GM12878 (cell line): ENCODE results near the gene MCCD1. TPM values are rescaled to one million over a fixed set of nuclear protein-coding genes. Genes with fewer than 3 reads are reported as not detected.

Source experiments
- ASH2L ChIP-seq: fragments of 300-600, 200-600 bp; sonication (generic); IDR thresholded peaks from 2 replicates; pipeline ENCODE4 v1.6.1; 2017; ENCODE audit warnings: low read depth, mild to moderate bottlenecking, borderline replicate concordance
- DPF2 ChIP-seq: fragments of 450-650 bp; IDR thresholded peaks from 2 replicates; pipeline ENCODE4 v1.6.1; 2017; ENCODE audit warnings: mild to moderate bottlenecking
- FOS ChIP-seq: IDR thresholded peaks from 3 replicates; pipeline ENCODE4 v1.6.1; 2011; ENCODE audit warnings: borderline replicate concordance; ENCODE audit not compliant: insufficient read length; ENCODE audit errors: extremely low read depth
- IRF5 ChIP-seq: fragments of 450-650 bp; IDR thresholded peaks from 2 replicates; pipeline ENCODE4 v1.6.1; 2017; ENCODE audit warnings: borderline replicate concordance
- JUNB ChIP-seq: IDR thresholded peaks from 2 replicates; pipeline ENCODE4 v1.6.1; 2016; ENCODE audit warnings: antibody characterized with exemption, mild to moderate bottlenecking
- KDM1A ChIP-seq: fragments of 200-600 bp; sonication (generic); IDR thresholded peaks from 2 replicates; pipeline ENCODE4 v1.6.1; 2016; ENCODE audit warnings: borderline replicate concordance
- LARP7 ChIP-seq: fragments of 450-650 bp; IDR thresholded peaks from 2 replicates; pipeline ENCODE4 v1.6.1; 2017; ENCODE audit warnings: mild to moderate bottlenecking
- MTA2 ChIP-seq: fragments of 450-650 bp; IDR thresholded peaks from 2 replicates; pipeline ENCODE4 v1.6.1; 2016; ENCODE audit warnings: low read depth, mild to moderate bottlenecking, moderate library complexity
- NRF1 ChIP-seq: conservative IDR thresholded peaks from 2 replicates; pipeline ENCODE4 v1.6.1; 2011; ENCODE audit warnings: mild to moderate bottlenecking, low read depth, low read length, improper control_type of control experiment
- PAX5 ChIP-seq: IDR thresholded peaks from 2 replicates; pipeline ENCODE4 v1.6.1; 2011; ENCODE audit warnings: low read depth, low read length, borderline replicate concordance
- PAX8 ChIP-seq: fragments of 450-650 bp; IDR thresholded peaks from 2 replicates; pipeline ENCODE4 v1.6.1; 2017; ENCODE audit warnings: mild to moderate bottlenecking, moderate library complexity
- POLR2AphosphoS2 ChIP-seq: IDR thresholded peaks from 2 replicates; pipeline ENCODE4 v1.6.1; 2011; ENCODE audit warnings: low read depth, mild to moderate bottlenecking, low read length, improper control_type of control experiment, moderate library complexity
- RAD21 ChIP-seq: IDR thresholded peaks from 2 replicates; pipeline ENCODE4 v1.6.1; 2011; ENCODE audit warnings: mild to moderate bottlenecking, low read depth, low read length, moderate library complexity; ENCODE audit not compliant: insufficient read depth
- RBBP5 ChIP-seq: fragments of 200-600 bp; sonication (generic); conservative IDR thresholded peaks from 2 replicates; pipeline ENCODE4 v1.6.1; 2016
- SMAD1 ChIP-seq: fragments of 450-650 bp; IDR thresholded peaks from 2 replicates; pipeline ENCODE4 v1.6.1; 2018; ENCODE audit warnings: mild to moderate bottlenecking, low read depth; ENCODE audit not compliant: partially characterized antibody
- SP1 ChIP-seq: IDR thresholded peaks from one replicate; pipeline ENCODE4 v1.6.1; 2011; ENCODE audit warnings: low read depth, low read length
- SPI1 ChIP-seq: IDR thresholded peaks from 2 replicates; pipeline ENCODE4 v1.6.1; 2011; ENCODE audit warnings: low read depth, mild to moderate bottlenecking, low read length, moderate library complexity, borderline replicate concordance; ENCODE audit not compliant: insufficient read depth
- SREBF1 ChIP-seq: IDR thresholded peaks from 2 replicates; pipeline ENCODE4 v1.6.1; 2012; ENCODE audit warnings: mild to moderate bottlenecking, low read length
- STAT1 ChIP-seq: fragments of 450-650 bp; conservative IDR thresholded peaks from 2 replicates; pipeline ENCODE4 v1.6.1; 2014; ENCODE audit warnings: antibody characterized with exemption, mild to moderate bottlenecking
- TAF1 ChIP-seq: IDR thresholded peaks from 2 replicates; pipeline ENCODE4 v1.6.1; 2011; ENCODE audit warnings: mild to moderate bottlenecking, low read depth, low read length, borderline replicate concordance
- TCF7 ChIP-seq: IDR thresholded peaks from 2 replicates; pipeline ENCODE4 v1.6.1; 2014; ENCODE audit warnings: antibody characterized with exemption, borderline replicate concordance
- ZNF207 ChIP-seq: fragments of 450-650 bp; IDR thresholded peaks from 2 replicates; pipeline ENCODE4 v1.6.1; 2014; ENCODE audit warnings: antibody characterized with exemption, mild to moderate bottlenecking, borderline replicate concordance
- ZNF687 ChIP-seq: fragments of 450-650 bp; IDR thresholded peaks from 2 replicates; pipeline ENCODE4 v1.6.1; 2017; ENCODE audit warnings: mild to moderate bottlenecking, moderate library complexity
- polyA plus RNA-seq, 11 experiments: library from polyadenylated mRNA; depleted of rRNA in 4 of 11; unstranded in 6 of 11; stranded (reverse) in 5 of 11; fragments of >200 nt; fragmentation: Nextera tagmentation in 4 of 11; fragmentation: Illumina TruSeq in 1 of 11; extraction: Ambion mirVana in 4 of 11; extraction: Trizol in 1 of 11; gene quantifications; 1 replicate in 1 of 11; 2 replicates in 10 of 11; pipeline versions ENCODE4 v1.2.1 to v1.2.3, GENCODE V29; 2011 to 2016; ENCODE audit warnings: inconsistent platforms in 2 of 11, missing spikeins in 2 of 11, low read depth in 1 of 11
- total RNA-seq, 4 experiments: library from RNA; depleted of rRNA in 3 of 4; stranded (reverse); fragments of >200 nt in 3 of 4; fragmentation: Illumina TruSeq in 1 of 4; extraction: Trizol in 1 of 4; gene quantifications; 2 replicates each; pipeline versions ENCODE4 v1.2.1 to v1.2.3, GENCODE V29; 2013 to 2021
- TF ChIP-seq, protein P1 (sequence below): fragments of 450-650 bp; IDR thresholded peaks from 2 replicates; pipeline ENCODE4 v1.6.1; 2018; ENCODE audit warnings: borderline replicate concordance, mild to moderate bottlenecking; ENCODE audit not compliant: partially characterized antibody

Gene MCCD1
- total and polyA plus RNA-seq, 10 of the 15 experiments (the other 5 are each of a cell fraction or from before 2014, with no cell fraction given) = not detected

GRCh38 chr6:31493875-31494694, 34.7 kb upstream of the MCCD1 start (continued):
- no peak for TF ChIP-seq ZNF687
- TF ChIP-seq RBBP5 = no peak
- TF ChIP-seq TAF1 = peak; percentile 23; the same call in 1 of the 2 replicates
- TF ChIP-seq, protein P1, sequence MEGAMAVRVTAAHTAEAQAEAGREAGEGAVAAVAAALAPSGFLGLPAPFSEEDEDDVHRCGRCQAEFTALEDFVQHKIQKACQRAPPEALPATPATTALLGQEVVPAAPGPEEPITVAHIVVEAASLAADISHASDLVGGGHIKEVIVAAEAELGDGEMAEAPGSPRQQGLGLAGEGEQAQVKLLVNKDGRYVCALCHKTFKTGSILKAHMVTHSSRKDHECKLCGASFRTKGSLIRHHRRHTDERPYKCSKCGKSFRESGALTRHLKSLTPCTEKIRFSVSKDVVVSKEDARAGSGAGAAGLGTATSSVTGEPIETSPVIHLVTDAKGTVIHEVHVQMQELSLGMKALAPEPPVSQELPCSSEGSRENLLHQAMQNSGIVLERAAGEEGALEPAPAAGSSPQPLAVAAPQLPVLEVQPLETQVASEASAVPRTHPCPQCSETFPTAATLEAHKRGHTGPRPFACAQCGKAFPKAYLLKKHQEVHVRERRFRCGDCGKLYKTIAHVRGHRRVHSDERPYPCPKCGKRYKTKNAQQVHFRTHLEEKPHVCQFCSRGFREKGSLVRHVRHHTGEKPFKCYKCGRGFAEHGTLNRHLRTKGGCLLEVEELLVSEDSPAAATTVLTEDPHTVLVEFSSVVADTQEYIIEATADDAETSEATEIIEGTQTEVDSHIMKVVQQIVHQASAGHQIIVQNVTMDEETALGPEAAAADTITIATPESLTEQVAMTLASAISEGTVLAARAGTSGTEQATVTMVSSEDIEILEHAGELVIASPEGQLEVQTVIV = no peak
- TF ChIP-seq STAT1 = no peak
- TF ChIP-seq NRF1 = no peak
- no peak for TF ChIP-seq IRF5
- peak; percentile 39; the same call in 1 of the 2 replicates for TF ChIP-seq DPF2
- no peak for TF ChIP-seq KDM1A
- no peak for TF ChIP-seq PAX5
- TF ChIP-seq TCF7 = no peak
- no peak for TF ChIP-seq PAX8
- TF ChIP-seq SPI1 = no peak
- TF ChIP-seq SMAD1 = no peak
- TF ChIP-seq FOS = no peak
- no peak for TF ChIP-seq SREBF1
- TF ChIP-seq SP1 = no peak
- TF ChIP-seq LARP7 = no peak
- peak; percentile 72 for TF ChIP-seq RAD21
- TF ChIP-seq JUNB = no peak
- TF ChIP-seq POLR2AphosphoS2 = no peak
- no peak for TF ChIP-seq ASH2L
- TF ChIP-seq ZNF207 = no peak
- no peak for TF ChIP-seq MTA2
